K562 (cell line): ENCODE measurements around the gene YPEL2. TPM values are rescaled to one million over a fixed set of nuclear protein-coding genes. Genes with fewer than 3 reads are reported as not detected.

Experiments
- ATAC-seq: fragments of 200-7000 bp; cut with Tn5 transposase; 3 replicates; pipeline ENCODE4 v1.9.1; 2020; ENCODE audit warnings: moderate library complexity
- BruUV-seq: library from RNA; stranded (reverse); fragments of 400-500 nt; replicated peaks from 2 replicates; lab custom pipeline; 2021; lab: Mats Ljungman, UMichigan
- CTCF ChIA-PET: fragments of 300-600 bp; formaldehyde crosslinking; extraction: SDS; loops from one replicate; lab custom pipeline; 2021; ENCODE audit warnings: low intra/inter-chr PET ratio; lab: Yijun Ruan, JAX
- POLR2A ChIA-PET: fragments of 300-600, 350-650 bp; sonication (Branson Sonifier 250); formaldehyde crosslinking; extraction: SDS; loops from one replicate; lab custom pipeline; 2021; ENCODE audit warnings: antibody characterized with exemption, inconsistent platforms; lab: Yijun Ruan, JAX
- DNase-seq, 4 experiments: peaks; one replicate each; pipeline versions ENCODE4 v3.0.0 to v3.0.0-alpha.2; 2011 to 2018; ENCODE audit warnings: low spot score in 3 of 4, mixed read lengths in 3 of 4; ENCODE audit errors: extremely low read depth in 1 of 4
- FAIRE-seq: peaks from 2 replicates; lab custom pipeline; 2011; peaks lifted over from hg19 to GRCh38; lab: Jason Lieb, UNC
- H2AFZ ChIP-seq: 2 replicates; pipeline ENCODE4 v1.6.0; 2011; ENCODE audit warnings: low read depth, low read length, control low read depth, inconsistent platforms
- H3K27ac ChIP-seq: fragments of 200-600 bp; 3 replicates; pipeline ENCODE4 v1.8.0; 2011; ENCODE audit warnings: low read depth, mild to moderate bottlenecking, control low read depth, inconsistent platforms, low read length, moderate library complexity, mixed read lengths; ENCODE audit errors: extremely low read depth
- H3K27me3 ChIP-seq, 2 experiments: fragments of 300-600 bp in 1 of 2; 2 replicates in 1 of 2; 3 replicates in 1 of 2; pipeline versions ENCODE4 v1.6.0 to v1.8.0; 2011; ENCODE audit warnings: inconsistent platforms in 2 of 2, low read length in 2 of 2, mild to moderate bottlenecking in 1 of 2, mixed read lengths in 1 of 2, moderate library complexity in 1 of 2; ENCODE audit not compliant: control insufficient read depth in 2 of 2, insufficient read depth in 2 of 2
- H3K36me3 ChIP-seq: fragments of 300-600 bp; 3 replicates; pipeline ENCODE4 v1.8.0; 2011; ENCODE audit warnings: mild to moderate bottlenecking, low read length, inconsistent platforms; ENCODE audit not compliant: control insufficient read depth, insufficient read depth
- H3K4me1 ChIP-seq, 2 experiments: fragments of 200-600 bp in 1 of 2; replicated peaks in 1 of 2; 2 replicates in 1 of 2; 3 replicates in 1 of 2; pipeline versions ENCODE4 v1.5.1 to v1.8.0; 2011; ENCODE audit warnings: inconsistent platforms in 2 of 2, low read length in 2 of 2, mild to moderate bottlenecking in 1 of 2, mixed read lengths in 1 of 2, moderate library complexity in 1 of 2; ENCODE audit not compliant: control insufficient read depth in 2 of 2, insufficient read depth in 2 of 2
- H3K4me2 ChIP-seq: 2 replicates; pipeline ENCODE4 v1.6.1; 2011; ENCODE audit warnings: low read length, control low read depth, inconsistent platforms, mixed read lengths; ENCODE audit not compliant: insufficient read depth
- H3K4me3 ChIP-seq: fragments of 200-600 bp; sonication (generic), shearing (Covaris generic); 2 replicates; pipeline ENCODE4 v1.5.1; 2016; ENCODE audit warnings: control low read depth, inconsistent platforms
- H3K79me2 ChIP-seq: fragments of 200-600 bp; 3 replicates; pipeline ENCODE4 v1.8.0; 2011; ENCODE audit warnings: low read length, inconsistent platforms; ENCODE audit not compliant: control insufficient read depth, insufficient read depth
- H3K9ac ChIP-seq, 2 experiments: 2 replicates each; pipeline versions ENCODE4 v1.6.0 to v1.6.1; 2011; ENCODE audit warnings: low read depth in 2 of 2, low read length in 2 of 2, control low read depth in 1 of 2, inconsistent platforms in 1 of 2, mild to moderate bottlenecking in 1 of 2, mixed read lengths in 1 of 2; ENCODE audit not compliant: insufficient read depth in 1 of 2
- H3K9me1 ChIP-seq: one replicate; pipeline ENCODE4 v1.6.0; 2011; ENCODE audit warnings: inconsistent platforms, mild to moderate bottlenecking, low read length, moderate library complexity; ENCODE audit not compliant: control insufficient read depth, insufficient read depth
- H3K9me3 ChIP-seq: replicated peaks from 2 replicates; pipeline ENCODE4 v1.5.1; 2011; ENCODE audit warnings: low read depth, low read length, inconsistent platforms; ENCODE audit not compliant: control insufficient read depth, insufficient read depth
- H4K20me1 ChIP-seq: replicated peaks from 2 replicates; pipeline ENCODE4 v1.6.1; 2011; ENCODE audit warnings: low read length, inconsistent platforms, mixed read lengths; ENCODE audit not compliant: control insufficient read depth, insufficient read depth
- HSF4 ChIP-seq: fragments of 250-450 bp; sonication (Bioruptor Pico); IDR thresholded peaks from 2 replicates; pipeline ENCODE4 v2.1.2; 2022; ENCODE audit warnings: mild to moderate bottlenecking, moderate library complexity, borderline replicate concordance
- PHF20 ChIP-seq: fragments of 450-650 bp; IDR thresholded peaks from 2 replicates; pipeline ENCODE4 v1.6.1; 2018; ENCODE audit not compliant: partially characterized antibody
- RBM25 ChIP-seq: fragments of 200-400 bp; formaldehyde crosslinking; IDR thresholded peaks from 2 replicates; pipeline ENCODE4 v1.6.1; 2018; ENCODE audit warnings: low read length, low read depth, moderate library complexity; ENCODE audit not compliant: severe bottlenecking
- U2AF1 ChIP-seq: fragments of 200-400 bp; formaldehyde crosslinking; optimal IDR thresholded peaks from 2 replicates; pipeline ENCODE3; 2017; ENCODE audit warnings: mild to moderate bottlenecking, low read depth, low read length, moderate library complexity
- ZC3H11A ChIP-seq: IDR thresholded peaks from 2 replicates; pipeline ENCODE4 v1.6.1; 2012; ENCODE audit warnings: low read depth, low read length, improper control_type of control experiment
- ZFP36 ChIP-seq: fragments of 150-350 bp; IDR thresholded peaks from 2 replicates; pipeline ENCODE4 v1.6.1; 2018; ENCODE audit warnings: low read length, low read depth; ENCODE audit not compliant: partially characterized antibody
- WGBS: fragments of 100-300 bp; shearing (Covaris generic); methylation state at CpG from one replicate; pipeline ENCODE4 v1.1.6; 2016; ENCODE audit warnings: low coverage, mixed read lengths; ENCODE audit not compliant: insufficient coverage; ENCODE audit errors: missing lambda C conversion rate; 5-methylcytosine and 5-hydroxymethylcytosine counted together
- in situ Hi-C: fragments of 300-500 bp; cut with MboI; formaldehyde crosslinking; loops from 4 replicates; pipeline ENCODE4 v1.15.0; 2018; ENCODE audit warnings: inconsistent platforms, mixed read lengths
- intact Hi-C: fragments of 100-400 bp; cut with micrococcal nuclease; formaldehyde crosslinking; loops from 2 replicates; pipeline ENCODE4 v1.14.2; 2022
- polyA plus RNA-seq, 8 experiments: library from polyadenylated mRNA; depleted of rRNA in 4 of 8; stranded (reverse) in 5 of 8; unstranded in 3 of 8; fragments of >200 nt; fragmentation: Nextera tagmentation in 2 of 8; fragmentation: Illumina TruSeq in 1 of 8; extraction: Ambion mirVana in 2 of 8; extraction: Trizol in 1 of 8; gene quantifications; 2 replicates each; pipeline versions ENCODE4 v1.2.1 to v1.2.3, GENCODE V29; 2011 to 2014; ENCODE audit warnings: inconsistent platforms in 1 of 8, missing spikeins in 1 of 8
- total RNA-seq, 7 experiments: library from RNA; depleted of rRNA in 6 of 7; stranded (reverse); fragments of >200 nt in 6 of 7; fragmentation: Illumina TruSeq in 2 of 7; extraction: Trizol in 2 of 7; gene quantifications; 2 replicates each; pipeline versions ENCODE4 v1.2.1 to v1.2.3, GENCODE V29; 2011 to 2021; ENCODE audit warnings: low replicate concordance in 1 of 7

YPEL2 gene
- total and polyA plus RNA-seq, 9 of the 15 experiments (the other 6 are each of a cell fraction or from before 2014, with no cell fraction given): 0.11 to 2.4 (median 0.47) TPM

- in situ Hi-C loops (no loop called here), intact Hi-C loops (no loop called here)
- DNase-seq (no peak), FAIRE-seq (no peak), ATAC-seq (no peak)
- Histone ChIP-seq H3K36me3 (no peaks in the 10 kb centered on the region), H3K79me2 (no peaks in the 10 kb centered on the region), H4K20me1 (no peaks in the 10 kb centered on the region), H3K27ac (no peak overlapping the region), H3K9me3 (no peaks in the 10 kb centered on the region), H3K9ac (no peak overlapping the region), H2AFZ (no peak overlapping the region), H3K27me3 (no peaks in the 10 kb centered on the region), H3K4me3 (no peak overlapping the region), H3K4me1 (peaks cover 5 to 8% of the 10 kb centered on the region in 2 experiments; a peak in 3 of 5 replicates), H3K9me1 (no peaks in the 10 kb centered on the region), H3K4me2 (no peak overlapping the region)
- CTCF ChIA-PET: no interaction called here
- POLR2A ChIA-PET: interaction anchor here (1.1 to 1.9 kb wide), 2 partner anchors 9 to 39 kb away, joined by 3 to 7 read pairs; no protein-coding TSS in a partner anchor
- 58% methylated on average over 4 of the region's 4 CpGs for WGBS
- TF ChIP-seq RBM25: peak; percentile 33
- no peak for TF ChIP-seq ZC3H11A
- TF ChIP-seq HSF4 (CRISPR knock-in tag): no peak
- TF ChIP-seq PHF20: no peak
- no peak for TF ChIP-seq U2AF1
- TF ChIP-seq ZFP36: peak; percentile 27
- no TSS peak for BruUV-seq
Observed at GRCh38 chr17:59383893-59384292, 52.4 kb downstream of the YPEL2 start.
